HuH-7.5 (cell line): Measurements from ENCODE around the gene MAFG.
"Not testable (repeated sequence)": the region's sequence is repeated elsewhere in the genome, so short reads cannot be mapped to it uniquely, and the experiment has no call there.

Source experiments
- DNase-seq: peaks from one replicate; pipeline ENCODE4 v3.0.0; 2011; ENCODE audit warnings: low spot score

The MAFG gene

GRCh38 chr17:81923302-81924260 lies 4.0 kb downstream of the MAFG start:
- DNase-seq, result no peak

- DNase-seq, result no peak
Measured at GRCh38 chr17:81922566-81923301, 4.8 kb downstream of the MAFG start.

- DNase-seq, result no peak
Measured at GRCh38 chr17:81921996-81922565, 5.5 kb downstream of the MAFG start.

GRCh38 chr17:81921537-81921862 lies 6.0 kb downstream of the MAFG start:
- DNase-seq, result no peak

- DNase-seq, result no peak
Measured at GRCh38 chr17:81920612-81921536, 6.7 kb downstream of the MAFG start.

GRCh38 chr17:81918832-81919545 lies 8.5 kb downstream of the MAFG start:
- no peak for DNase-seq

GRCh38 chr17:81918333-81918669 lies 9.2 kb downstream of the MAFG start:
- DNase-seq, result not testable (repeated sequence)

- peak; percentile 99 for DNase-seq
Measured at GRCh38 chr17:81917565-81918332, 9.8 kb downstream of the MAFG start, which contains the start of gene SIRT7. SIRT7 (minus strand) TSS chr17:81918176; CDS start chr17:81918131, 45 bp downstream.

- DNase-seq, result no peak
Measured at GRCh38 chr17:81916234-81917001, 11.1 kb downstream of the MAFG start.

GRCh38 chr17:81915331-81915730 lies 12.2 kb downstream of the MAFG start:
- no peak for DNase-seq

GRCh38 chr17:81914103-81914850 lies 13.3 kb downstream of the MAFG start:
- DNase-seq, result no peak

- DNase-seq, result no peak
Measured at GRCh38 chr17:81913394-81914102, 14.0 kb downstream of the MAFG start.

- no peak for DNase-seq
Measured at GRCh38 chr17:81912441-81913309, 14.9 kb downstream of the MAFG start.

GRCh38 chr17:81911969-81912368 lies 15.6 kb downstream of the MAFG start:
- DNase-seq, result no peak

GRCh38 chr17:81911277-81911961 lies 16.1 kb downstream of the MAFG start, which contains the start of gene PCYT2:
PCYT2 (minus strand) TSS chr17:81911399; CDS start chr17:81911355, 44 bp downstream.
- peak; percentile 99 for DNase-seq

- peak; percentile 51 for DNase-seq
Measured at GRCh38 chr17:81910840-81911276, 16.7 kb downstream of the MAFG start.
